Prostate gland (tissue), 2 donors: ENCODE results near the gene SHISA4. TPM values are rescaled to one million over a fixed set of nuclear protein-coding genes. Genes with fewer than 3 reads are reported as not detected.
"Not testable (repeated sequence)": the region's sequence is repeated elsewhere in the genome, so short reads cannot be mapped to it uniquely, and the experiment has no call there.

Source experiments
- DNase-seq: peaks from one replicate; pipeline ENCODE4 v3.0.0-alpha.2; 2019; ENCODE audit warnings: low spot score
- H3K27ac ChIP-seq, 2 donors: fragments of 200-600 bp; sonication (generic); 2 replicates each; pipeline ENCODE4 v1.5.1; 2017 to 2019
- H3K27me3 ChIP-seq: fragments of 200-600 bp; sonication (generic); replicated peaks from 2 replicates; pipeline ENCODE4 v1.5.1; 2019; ENCODE audit not compliant: insufficient read depth
- H3K36me3 ChIP-seq, 2 donors: fragments of 200-600 bp; sonication (generic); 1 replicate in 1 of 2; 2 replicates in 1 of 2; pipeline versions ENCODE4 v1.5.1 to v1.8.1; 2017 to 2019
- H3K4me1 ChIP-seq: fragments of 200-600 bp; sonication (generic); replicated peaks from 2 replicates; pipeline ENCODE4 v1.5.1; 2019
- H3K4me3 ChIP-seq, 2 donors: fragments of 200-600 bp; sonication (generic); 2 replicates each; pipeline ENCODE4 v1.5.1; 2017 to 2019
- H3K9me3 ChIP-seq: fragments of 200-600 bp; sonication (generic); 2 replicates; pipeline ENCODE4 v1.5.1; 2017
- CTCF ChIP-seq, 4 experiments: fragments of 200-600 bp in 2 of 4; fragments of 450-650 bp in 2 of 4; sonication (generic) in 2 of 4; IDR thresholded peaks; 1 replicate in 3 of 4; 2 replicates in 1 of 4; pipeline ENCODE4 v1.5.1; 2016 to 2019; ENCODE audit warnings: antibody characterized with exemption in 4 of 4, mild to moderate bottlenecking in 2 of 4, moderate library complexity in 2 of 4
- POLR2A ChIP-seq: fragments of 450-650 bp; IDR thresholded peaks from one replicate; pipeline ENCODE4 v1.6.1; 2016; ENCODE audit warnings: antibody characterized with exemption, mild to moderate bottlenecking
- POLR2AphosphoS5 ChIP-seq: sonication (generic); formaldehyde crosslinking; IDR thresholded peaks from one replicate; pipeline ENCODE4 v1.6.1; 2017; ENCODE audit warnings: antibody characterized with exemption
- WGBS: methylation state at CpG from one replicate; pipeline ENCODE4 v1.1.5; 2018; 5-methylcytosine and 5-hydroxymethylcytosine counted together
- intact Hi-C: fragments of 100-400 bp; cut with DNase I; formaldehyde crosslinking; loops from one replicate; pipeline ENCODE4 v1.14.2; 2022
- total RNA-seq, 2 donors: library from RNA; depleted of rRNA; stranded (reverse); fragments of >200 nt; gene quantifications; one replicate each; pipeline ENCODE4 v1.1.0, GENCODE V29; 2016

The SHISA4 gene
- 10 to 100 TPM; 24.5 to 61.9 TPM for total RNA-seq

- 2% methylated on average over 21 of the region's 49 CpGs for WGBS
- Histone ChIP-seq H3K27ac (peak within 1 kb of the TSS; percentile 70 to 77), H3K4me1 (peaks cover 3% of the 10 kb centered on the region), H3K4me3 (peak within 1 kb of the TSS; percentile 67 to 73), H3K9me3 (no peaks in the 10 kb centered on the region), H3K36me3 (no peaks in the 10 kb centered on the region), H3K27me3 (no peaks in the 10 kb centered on the region)
- TF ChIP-seq POLR2AphosphoS5 (peak; percentile 37), CTCF (IDR thresholded peaks at IDR 0.05) (no peak), POLR2A (peak; percentile 40)
- intact Hi-C loops, result loop anchor here (5.0 kb wide), 1 partner anchor 56 kb away; no protein-coding TSS in a partner anchor
- peak; percentile 59 for DNase-seq
Measured at GRCh38 chr1:201888282-201889089, at the start of gene SHISA4. SHISA4 (plus strand) TSS chr1:201888898; CDS start chr1:201888995, 97 bp downstream.

- 97% methylated on average over 10 of the region's 10 CpGs for WGBS
- H3K9me3 ChIP-seq, H3K36me3 ChIP-seq, intact Hi-C loops, H3K27ac ChIP-seq, H3K27me3 ChIP-seq, DNase-seq, H3K4me3 ChIP-seq, H3K4me1 ChIP-seq: not testable (repeated sequence)
Measured at GRCh38 chr1:201839089-201839488, 49.6 kb upstream of the SHISA4 start.

- Histone ChIP-seq H3K4me3 (no peak overlapping the region), H3K36me3 (no peaks in the 10 kb centered on the region), H3K9me3 (no peaks in the 10 kb centered on the region), H3K27ac (no peak overlapping the region), H3K4me1 (no peaks in the 10 kb centered on the region), H3K27me3 (no peaks in the 10 kb centered on the region)
- intact Hi-C loops, result no loop called here
- 96% methylated on average over 4 of the region's 4 CpGs for WGBS
- no peak for DNase-seq
- TF ChIP-seq POLR2A (no peak), CTCF (IDR thresholded peaks at IDR 0.05) (no peak), POLR2AphosphoS5 (no peak)
Measured at GRCh38 chr1:201840055-201840454, 48.6 kb upstream of the SHISA4 start.

GRCh38 chr1:201840490-201840889 is 48.2 kb upstream of the SHISA4 start:
- intact Hi-C loops, result no loop called here
- Histone ChIP-seq H3K27me3 (no peaks in the 10 kb centered on the region), H3K4me3 (no peak overlapping the region), H3K36me3 (no peaks in the 10 kb centered on the region), H3K9me3 (no peaks in the 10 kb centered on the region), H3K4me1 (no peaks in the 10 kb centered on the region), H3K27ac (no peak overlapping the region)
- no peak for DNase-seq
- WGBS, result 96% methylated on average over 1 of the region's 1 CpG
- TF ChIP-seq POLR2AphosphoS5, result no peak
- TF ChIP-seq POLR2A, result no peak
- TF ChIP-seq CTCF (IDR thresholded peaks at IDR 0.05), result no peak

GRCh38 chr1:201841265-201841912 is 47.3 kb upstream of the SHISA4 start:
- no peaks in the 10 kb centered on the region for H3K4me1 ChIP-seq
- no peak for TF ChIP-seq POLR2AphosphoS5
- no peak for TF ChIP-seq CTCF (IDR thresholded peaks at IDR 0.05)
- TF ChIP-seq POLR2A, result no peak
- DNase-seq, result no peak

More at GRCh38 chr1:201841265-201841912, 47.3 kb upstream of the SHISA4 start:
- Histone ChIP-seq H3K4me3 (no peak overlapping the region), H3K9me3 (no peaks in the 10 kb centered on the region), H3K27me3 (no peaks in the 10 kb centered on the region), H3K27ac (no peak overlapping the region), H3K36me3 (no peaks in the 10 kb centered on the region)
- intact Hi-C loops, result no loop called here
- WGBS, result 94% methylated on average over 2 of the region's 2 CpGs
